MM.1S (cell line): Measurements from ENCODE around the gene NDRG4.

Experiments used
- CTCF ChIP-seq: fragments of 300-600 bp; sonication (generic); IDR thresholded peaks from 2 replicates; pipeline ENCODE4 v1.5.1; 2016; ENCODE audit warnings: antibody characterized with exemption, low read length, mixed read lengths
- EZH2phosphoT487 ChIP-seq: fragments of 300-600 bp; sonication (generic); IDR thresholded peaks from 2 replicates; pipeline ENCODE4 v1.6.1; 2018; ENCODE audit warnings: antibody characterized with exemption, low read length

GRCh38 chr16:58511933-58512815, 12.2 kb downstream of the NDRG4 start:
- TF ChIP-seq EZH2phosphoT487 (no peak), CTCF (peak; percentile 86)
